Kasumi-1 (cell line): ENCODE data around the gene NRXN3.

Experiments used
- DNase-seq, 2 experiments: peaks; one replicate each; lab custom pipeline; 2025; lab: John Stamatoyannopoulos, UW

Gene NRXN3

GRCh38 chr14:79896009-79896408, 1725.8 kb downstream of the NRXN3 start:
- no peak for DNase-seq

GRCh38 chr14:79899610-79900009, 1729.4 kb downstream of the NRXN3 start:
- no peak for DNase-seq

- DNase-seq = no peak
Measured at GRCh38 chr14:79904497-79904896, 1734.3 kb downstream of the NRXN3 start.

GRCh38 chr14:79906994-79907393, 1736.8 kb downstream of the NRXN3 start:
- no peak for DNase-seq

- no peak for DNase-seq
Measured at GRCh38 chr14:79910086-79910485, 1739.9 kb downstream of the NRXN3 start.

- no peak for DNase-seq
Measured at GRCh38 chr14:79911744-79912143, 1741.6 kb downstream of the NRXN3 start.

- DNase-seq = no peak
Measured at GRCh38 chr14:79914595-79914994, 1744.4 kb downstream of the NRXN3 start.

GRCh38 chr14:79915406-79915805, 1745.2 kb downstream of the NRXN3 start:
- DNase-seq = no peak

GRCh38 chr14:79916281-79916680, 1746.1 kb downstream of the NRXN3 start:
- DNase-seq = no peak

- no peak for DNase-seq
Measured at GRCh38 chr14:79916892-79917291, 1746.7 kb downstream of the NRXN3 start.
